Glutamatergic neuron (in vitro differentiated cells): ENCODE data around the gene SNRPE. TPM values are rescaled to one million over a fixed set of nuclear protein-coding genes. Genes with fewer than 3 reads are reported as not detected.

Experiments
- DNase-seq: peaks from one replicate; pipeline ENCODE4 v3.0.0; 2022
- H3K27ac Mint-ChIP-seq: one replicate; pipeline ENCODE4 v1.8.0; 2020; ENCODE audit warnings: mild to moderate bottlenecking, mixed read lengths, inconsistent platforms; ENCODE audit not compliant: unreplicated experiment
- H3K27me3 Mint-ChIP-seq: one replicate; pipeline ENCODE4 v1.8.0; 2020; ENCODE audit warnings: mild to moderate bottlenecking, moderate library complexity, mixed read lengths, inconsistent platforms; ENCODE audit not compliant: unreplicated experiment
- H3K36me3 Mint-ChIP-seq: one replicate; pipeline ENCODE4 v1.8.0; 2020; ENCODE audit warnings: mild to moderate bottlenecking, mixed read lengths, inconsistent platforms; ENCODE audit not compliant: unreplicated experiment
- H3K4me1 Mint-ChIP-seq: one replicate; pipeline ENCODE4 v1.8.0; 2020; ENCODE audit warnings: mild to moderate bottlenecking, low read depth, mixed read lengths, inconsistent platforms; ENCODE audit not compliant: unreplicated experiment
- H3K4me3 Mint-ChIP-seq: one replicate; pipeline ENCODE4 v1.8.0; 2020; ENCODE audit warnings: mild to moderate bottlenecking, mixed read lengths, inconsistent platforms; ENCODE audit not compliant: unreplicated experiment
- H3K9me3 Mint-ChIP-seq: one replicate; pipeline ENCODE4 v1.8.0; 2020; ENCODE audit warnings: mild to moderate bottlenecking, moderate library complexity, mixed read lengths, inconsistent platforms; ENCODE audit not compliant: unreplicated experiment
- CTCF ChIP-seq: fragments of 200-600 bp; sonication (generic); IDR thresholded peaks from one replicate; pipeline ENCODE4 v1.5.0; 2021; ENCODE audit not compliant: partially characterized antibody, unreplicated experiment
- total RNA-seq: library from RNA; stranded (reverse); fragmentation: NEBNext Ultra II Directional; extraction: Animal tissue kit (Norgen Biotek cat#: 25700); gene quantifications from one replicate; pipeline ENCODE4 v1.2.1, GENCODE V29; 2021; ENCODE audit not compliant: unreplicated experiment

The SNRPE gene
- total RNA-seq, 1 donor from 2014 or later, result 109 TPM

GRCh38 chr1:203898458-203899352 is 37.3 kb downstream of the SNRPE start:
- H3K9me3 Mint-ChIP-seq, result peaks cover 5% of the 10 kb centered on the region
- H3K36me3 Mint-ChIP-seq, result peaks cover 6% of the 10 kb centered on the region
- no peak overlapping the region for H3K27ac Mint-ChIP-seq
- no peaks in the 10 kb centered on the region for H3K4me1 Mint-ChIP-seq
- no peaks in the 10 kb centered on the region for H3K27me3 Mint-ChIP-seq
- TF ChIP-seq CTCF, result no peak
- DNase-seq, result no peak
- no peak overlapping the region for H3K4me3 Mint-ChIP-seq

DNA sequence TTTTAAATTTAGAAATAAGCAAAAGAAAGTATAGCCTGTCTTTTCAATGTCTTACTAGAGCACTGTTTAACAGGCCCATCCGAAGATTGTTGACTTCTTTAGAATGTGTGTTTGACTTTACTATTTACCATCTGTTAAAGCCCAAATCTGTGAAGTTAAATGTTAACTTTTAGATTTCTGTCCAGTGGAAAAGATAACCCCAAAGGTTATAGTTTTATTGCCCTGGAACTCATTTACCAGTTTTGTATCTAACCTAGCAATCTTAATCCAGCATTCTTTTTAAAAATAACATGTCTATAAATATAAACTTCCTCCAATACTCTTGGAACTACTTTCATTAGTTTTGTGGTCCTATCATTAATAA is 37.9 kb downstream of the SNRPE start:
- no peak for DNase-seq
- no peaks in the 10 kb centered on the region for H3K27me3 Mint-ChIP-seq
- peaks cover 4% of the 10 kb centered on the region for H3K9me3 Mint-ChIP-seq
- no peak overlapping the region for H3K27ac Mint-ChIP-seq
- no peak for TF ChIP-seq CTCF
- H3K4me3 Mint-ChIP-seq, result no peak overlapping the region
- no peaks in the 10 kb centered on the region for H3K4me1 Mint-ChIP-seq
- H3K36me3 Mint-ChIP-seq, result peaks cover 4% of the 10 kb centered on the region

DNA sequence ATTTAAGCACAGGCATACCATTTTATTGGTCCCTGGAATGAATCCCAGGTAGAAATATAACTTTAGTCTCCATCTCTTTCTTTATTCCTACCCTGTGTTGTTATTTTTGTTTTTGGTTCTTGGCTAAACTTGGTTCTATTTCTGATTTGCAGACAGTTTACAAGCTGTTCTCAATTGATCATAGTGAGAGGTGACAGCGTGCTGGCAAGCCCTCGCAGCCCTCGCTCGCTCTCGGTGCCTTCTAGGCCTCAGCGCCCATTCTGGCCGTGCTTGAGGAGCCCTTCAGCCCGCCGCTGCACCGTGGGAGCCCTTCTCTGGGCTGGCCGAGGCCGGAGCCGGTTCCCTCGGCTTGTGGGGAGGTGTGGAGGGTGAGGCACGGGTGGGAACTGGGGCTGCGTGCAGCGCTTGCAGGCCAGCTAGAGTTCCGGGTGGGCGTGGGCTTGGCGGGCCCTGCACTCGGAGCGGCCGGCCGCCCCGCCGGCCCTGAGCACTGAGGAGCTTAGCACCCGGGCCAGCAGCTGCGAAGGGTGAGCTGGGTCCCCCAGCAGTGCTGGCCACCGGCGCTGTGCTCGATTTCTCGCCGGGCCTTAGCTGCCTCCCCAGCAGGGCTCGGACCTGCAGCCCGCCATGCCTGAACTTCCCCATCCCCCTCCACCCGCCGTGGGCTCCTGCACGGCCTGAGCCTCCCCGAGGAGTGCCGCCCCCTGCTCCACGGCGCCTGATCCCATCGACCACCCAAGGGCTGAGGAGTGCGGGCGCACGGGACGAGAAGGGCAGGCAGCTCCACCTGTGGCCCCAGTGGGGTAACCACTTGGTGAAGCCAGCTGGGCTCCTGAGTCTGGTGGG is 38.7 kb downstream of the SNRPE start:
- H3K27ac Mint-ChIP-seq, result no peak overlapping the region
- no peak overlapping the region for H3K4me3 Mint-ChIP-seq
- no peak for DNase-seq
- H3K9me3 Mint-ChIP-seq, result peaks cover 4% of the 10 kb centered on the region
- no peak for TF ChIP-seq CTCF
- H3K36me3 Mint-ChIP-seq, result no peaks in the 10 kb centered on the region
- H3K27me3 Mint-ChIP-seq, result no peaks in the 10 kb centered on the region
- no peaks in the 10 kb centered on the region for H3K4me1 Mint-ChIP-seq

- TF ChIP-seq CTCF, result no peak
- DNase-seq, result no peak
- H3K36me3 Mint-ChIP-seq, result no peaks in the 10 kb centered on the region
- no peak overlapping the region for H3K4me3 Mint-ChIP-seq
- H3K27ac Mint-ChIP-seq, result no peak overlapping the region
- H3K4me1 Mint-ChIP-seq, result no peaks in the 10 kb centered on the region
- no peaks in the 10 kb centered on the region for H3K9me3 Mint-ChIP-seq
- H3K27me3 Mint-ChIP-seq, result peaks cover 2% of the 10 kb centered on the region
These were observed 40.2 kb downstream of the SNRPE start for GRCh38 chr1:203901581-203901980.
